Activated T-helper 1 cell treated with anti-CD3 and anti-CD28 coated beads, Interleukin-2, amount 50 U/mL, for 16 hours (primary cell): Measurements from ENCODE around the gene SLC35G3.
"Not testable (repeated sequence)": the region's sequence is repeated elsewhere in the genome, so short reads cannot be mapped to it uniquely, and the experiment has no call there.

Experiments used
- DNase-seq, 2 donors: peaks; one replicate each; pipeline ENCODE4 v3.0.0-alpha.2; 2020; ENCODE audit warnings: low read depth in 1 of 2, low spot score in 1 of 2

Gene SLC35G3

GRCh38 chr17:35166526-35166925 is 27.7 kb downstream of the SLC35G3 start:
- DNase-seq, result no peak

DNA sequence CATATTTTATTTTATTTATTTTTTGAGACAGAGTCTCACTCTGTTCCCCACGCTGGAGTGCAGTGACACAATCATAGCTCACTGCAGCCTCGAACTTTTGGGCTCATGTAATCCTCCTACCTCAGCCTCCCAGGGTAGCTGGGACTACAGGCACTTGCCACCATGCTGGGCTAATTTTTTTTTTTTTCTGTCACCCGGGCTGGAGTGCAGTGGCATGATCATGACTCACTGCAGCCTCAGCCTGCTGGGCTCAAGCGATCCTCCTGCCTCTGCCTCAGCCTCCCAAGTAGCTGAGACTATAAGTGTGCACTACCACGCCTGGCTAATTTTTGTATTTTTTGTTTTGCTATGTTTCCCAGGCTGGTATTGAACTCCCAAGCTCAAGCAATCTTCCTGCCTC is 29.5 kb downstream of the SLC35G3 start:
- DNase-seq, result no peak

- DNase-seq, result no peak
These were observed 30.3 kb downstream of the SLC35G3 start for GRCh38 chr17:35163886-35164285.

- no peak for DNase-seq
These were observed 31.4 kb downstream of the SLC35G3 start for GRCh38 chr17:35162755-35163154.

GRCh38 chr17:35161281-35161761 is 32.9 kb downstream of the SLC35G3 start:
- DNase-seq, result no peak

- DNase-seq, result no peak
These were observed 33.6 kb downstream of the SLC35G3 start for GRCh38 chr17:35160354-35161201.

GRCh38 chr17:35159940-35160339 is 34.3 kb downstream of the SLC35G3 start:
- DNase-seq, result no peak

GRCh38 chr17:35155246-35155645 is 38.9 kb downstream of the SLC35G3 start:
- no peak for DNase-seq

- DNase-seq, result no peak
These were observed 39.7 kb downstream of the SLC35G3 start for GRCh38 chr17:35154196-35155165.

DNA sequence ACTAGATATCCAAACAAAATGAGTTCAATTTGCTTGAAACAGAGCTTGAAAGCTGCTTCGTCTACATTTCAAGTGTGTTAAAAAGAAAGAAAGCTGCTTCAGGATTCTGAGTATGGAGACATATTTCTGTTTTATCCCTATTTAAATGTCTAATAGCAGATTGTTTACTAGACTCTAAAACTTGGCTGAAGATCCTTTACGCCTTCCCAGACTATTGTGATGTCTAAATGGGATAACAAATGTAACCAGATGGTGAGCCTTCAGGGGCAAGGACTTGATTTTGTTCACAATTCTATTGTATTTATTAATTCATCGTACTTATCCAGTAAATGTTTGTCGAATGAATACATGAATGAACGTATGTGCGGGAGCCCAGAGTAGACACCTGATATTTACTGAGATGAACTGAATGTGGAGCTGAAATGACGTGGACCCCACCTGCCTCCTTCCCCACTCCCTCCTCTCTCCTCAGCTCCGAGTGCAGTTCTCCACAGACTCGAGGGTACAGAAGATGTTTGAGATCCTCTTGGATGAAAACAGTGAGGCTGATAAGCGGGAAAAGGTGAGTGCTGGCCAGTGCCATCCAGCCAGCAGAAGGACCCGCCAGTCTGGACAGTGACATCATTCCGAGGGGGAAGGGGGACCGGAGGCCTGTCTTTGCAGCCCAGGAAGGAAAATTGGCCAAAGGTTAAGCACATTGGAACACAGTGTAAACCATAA is 41.6 kb downstream of the SLC35G3 start:
- DNase-seq, result no peak

DNA sequence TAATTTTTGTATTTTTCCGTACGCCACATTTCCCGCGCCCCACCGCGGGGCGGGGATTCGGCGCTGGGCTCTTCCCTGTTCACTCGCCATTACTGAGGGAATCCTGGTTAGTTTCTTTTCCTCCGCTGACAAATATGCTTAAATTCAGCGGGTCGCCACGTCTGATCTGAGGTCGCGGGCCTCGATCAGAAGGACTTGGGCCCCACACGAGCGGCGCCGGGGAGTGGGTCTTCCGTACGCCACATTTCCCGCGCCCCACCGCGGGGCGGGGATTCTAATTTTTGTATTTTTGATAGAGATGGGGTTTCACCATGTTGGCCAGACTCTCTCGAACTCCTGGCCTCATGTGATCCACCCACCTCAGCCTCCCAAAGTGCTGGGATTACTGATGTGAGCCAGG is 43.1 kb downstream of the SLC35G3 start:
- DNase-seq, result not testable (repeated sequence)

DNA sequence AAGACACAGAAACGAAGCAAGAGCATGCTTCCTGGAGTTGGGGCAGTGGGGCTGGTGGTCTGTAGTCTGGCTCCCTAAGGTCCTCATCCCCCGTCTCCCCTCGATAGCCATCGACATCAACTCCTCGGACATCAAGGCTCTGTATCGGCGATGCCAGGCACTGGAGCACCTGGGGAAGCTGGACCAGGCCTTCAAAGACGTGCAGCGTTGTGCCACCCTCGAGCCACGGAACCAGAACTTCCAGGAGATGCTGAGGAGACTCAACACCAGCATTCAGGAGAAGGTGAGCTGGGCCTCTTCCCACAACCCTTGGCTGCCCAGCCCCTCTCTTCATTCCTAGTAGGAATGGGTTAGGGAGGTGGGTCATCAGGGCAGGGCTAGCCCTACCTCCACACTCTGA is 44.3 kb downstream of the SLC35G3 start:
- DNase-seq, result no peak

GRCh38 chr17:35148144-35148543 is 46.0 kb downstream of the SLC35G3 start:
- DNase-seq, result no peak

- DNase-seq, result no peak
These were observed 46.8 kb downstream of the SLC35G3 start, which contains the start of gene UNC45B for GRCh38 chr17:35147375-35147905. Gene UNC45B, plus strand, starts transcription at chr17:35147817. Its CDS starts 447 bp downstream, at chr17:35148264.

- no peak for DNase-seq
These were observed 47.9 kb downstream of the SLC35G3 start for GRCh38 chr17:35146214-35146833.

DNA sequence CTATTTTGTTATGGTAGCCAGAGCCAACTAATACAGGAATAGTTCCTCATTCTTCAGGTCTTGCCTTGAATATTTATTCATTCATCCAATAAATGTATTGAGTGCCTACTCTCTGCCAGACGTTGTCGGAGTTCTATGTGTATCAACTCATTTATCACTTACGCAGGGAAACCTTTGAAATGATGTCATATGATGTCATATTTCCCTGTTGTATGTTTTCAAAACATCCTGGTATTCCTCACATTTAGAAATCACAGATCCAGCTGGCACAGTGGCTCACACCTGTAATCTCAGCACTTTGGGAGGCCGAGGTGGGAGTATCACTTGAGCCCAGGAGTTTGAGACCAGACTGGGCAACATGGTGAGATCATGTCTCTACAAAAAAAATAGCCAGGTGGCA is 49.4 kb downstream of the SLC35G3 start:
- DNase-seq, result no peak
